A673 (cell line): ENCODE results near the gene LMO1.

ENCODE experiments used
- EZH2 ChIP-seq: fragments of 200-600 bp; sonication (generic); IDR thresholded peaks from 2 replicates; pipeline ENCODE4 v1.6.1; 2017; ENCODE audit warnings: borderline replicate concordance, low read depth, mild to moderate bottlenecking, mixed read lengths, antibody characterized with exemption, low read length; ENCODE audit not compliant: poor library complexity, severe bottlenecking
- TF ChIP-seq, protein P1 (sequence below): fragments of 300-800, 200-600 bp; sonication (generic); conservative IDR thresholded peaks from 2 replicates; pipeline ENCODE4 v1.5.1; 2017; ENCODE audit warnings: low read depth, mild to moderate bottlenecking, antibody characterized with exemption, low read length, moderate library complexity, mixed read lengths

DNA sequence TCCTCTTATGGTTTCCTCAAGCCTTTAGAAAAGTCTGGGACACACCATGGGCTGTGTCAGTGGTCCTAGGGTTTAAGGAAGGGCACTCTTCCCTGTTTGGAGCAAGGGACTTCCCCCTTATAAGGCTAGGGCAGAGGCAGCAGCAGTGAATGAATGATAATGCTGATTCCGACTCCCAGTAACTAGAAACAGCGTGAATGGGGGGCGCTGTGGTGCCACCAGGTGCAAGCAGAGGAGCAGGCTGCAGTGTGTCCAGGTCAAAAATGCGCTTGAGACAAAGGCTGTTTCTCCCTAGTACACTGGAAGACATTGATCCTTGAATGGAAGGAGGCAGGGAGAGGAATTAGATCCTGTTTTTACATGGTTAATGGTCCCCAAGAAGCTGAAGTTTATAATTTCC lies 83.2 kb downstream of the LMO1 start:
- TF ChIP-seq EZH2: no peak
- TF ChIP-seq, protein P1, sequence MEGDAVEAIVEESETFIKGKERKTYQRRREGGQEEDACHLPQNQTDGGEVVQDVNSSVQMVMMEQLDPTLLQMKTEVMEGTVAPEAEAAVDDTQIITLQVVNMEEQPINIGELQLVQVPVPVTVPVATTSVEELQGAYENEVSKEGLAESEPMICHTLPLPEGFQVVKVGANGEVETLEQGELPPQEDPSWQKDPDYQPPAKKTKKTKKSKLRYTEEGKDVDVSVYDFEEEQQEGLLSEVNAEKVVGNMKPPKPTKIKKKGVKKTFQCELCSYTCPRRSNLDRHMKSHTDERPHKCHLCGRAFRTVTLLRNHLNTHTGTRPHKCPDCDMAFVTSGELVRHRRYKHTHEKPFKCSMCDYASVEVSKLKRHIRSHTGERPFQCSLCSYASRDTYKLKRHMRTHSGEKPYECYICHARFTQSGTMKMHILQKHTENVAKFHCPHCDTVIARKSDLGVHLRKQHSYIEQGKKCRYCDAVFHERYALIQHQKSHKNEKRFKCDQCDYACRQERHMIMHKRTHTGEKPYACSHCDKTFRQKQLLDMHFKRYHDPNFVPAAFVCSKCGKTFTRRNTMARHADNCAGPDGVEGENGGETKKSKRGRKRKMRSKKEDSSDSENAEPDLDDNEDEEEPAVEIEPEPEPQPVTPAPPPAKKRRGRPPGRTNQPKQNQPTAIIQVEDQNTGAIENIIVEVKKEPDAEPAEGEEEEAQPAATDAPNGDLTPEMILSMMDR: no peak
